Stimulated activated CD4-positive, alpha-beta T cell treated with anti-CD3 and anti-CD28 coated beads, Interleukin-4, amount 100 ng/mL, for 48 hours (primary cell): Measurements from ENCODE around the gene REG4.
"Not testable (repeated sequence)": the region's sequence is repeated elsewhere in the genome, so short reads cannot be mapped to it uniquely, and the experiment has no call there.

ENCODE experiments used
- DNase-seq, 2 donors: peaks; one replicate each; pipeline ENCODE4 v3.0.0-alpha.2; 2020; ENCODE audit warnings: low read depth in 2 of 2

Gene REG4

GRCh38 chr1:119808491-119808890 lies 2.8 kb downstream of the REG4 start:
- no peak for DNase-seq

DNA sequence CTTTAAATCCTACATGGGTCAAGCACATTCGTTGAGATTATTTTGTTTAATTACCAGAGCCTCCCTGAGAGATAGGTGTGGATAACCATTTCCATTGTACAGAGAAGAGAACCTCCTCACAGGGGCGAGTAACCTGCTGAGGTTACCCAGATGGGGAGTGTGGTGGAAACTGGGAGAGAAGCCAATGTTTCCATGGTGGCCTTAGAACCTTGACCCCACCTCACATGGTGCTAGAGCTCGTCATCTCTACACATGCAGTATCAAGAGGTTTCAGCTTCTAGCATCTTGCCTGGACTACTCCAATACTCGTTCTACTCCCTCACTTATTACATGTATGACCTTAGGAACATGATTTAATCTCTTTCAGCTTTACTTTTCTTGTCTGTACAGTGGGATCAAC lies 4.8 kb downstream of the REG4 start:
- no peak for DNase-seq

- DNase-seq = no peak
Observed at GRCh38 chr1:119805746-119806145, 5.5 kb downstream of the REG4 start.

- no peak for DNase-seq
Observed at GRCh38 chr1:119805247-119805646, 6.0 kb downstream of the REG4 start.

GRCh38 chr1:119799599-119800177 lies 11.6 kb downstream of the REG4 start:
- DNase-seq = no peak

GRCh38 chr1:119799003-119799402 lies 12.3 kb downstream of the REG4 start:
- DNase-seq = no peak

GRCh38 chr1:119797606-119798005 lies 13.7 kb downstream of the REG4 start:
- DNase-seq = no peak

DNA sequence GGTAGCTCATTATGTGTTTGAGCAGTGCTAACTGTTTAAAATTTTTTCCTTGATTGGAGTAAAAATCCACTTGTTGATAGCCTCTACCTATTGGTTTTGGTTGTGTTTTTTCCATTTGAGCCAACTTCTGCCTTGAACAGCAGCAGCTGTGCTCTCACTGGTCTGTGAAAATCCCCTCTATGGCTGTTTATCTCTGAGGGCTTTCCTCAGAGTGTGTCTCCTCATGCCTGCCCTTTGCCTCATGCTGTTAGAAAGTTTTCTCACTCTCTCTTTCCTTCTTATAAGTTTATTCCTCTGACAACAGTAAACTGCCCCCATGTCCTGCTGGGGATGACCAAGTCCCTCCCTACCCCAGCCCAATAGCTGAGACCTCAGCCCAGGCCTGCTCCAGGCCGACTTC lies 14.1 kb downstream of the REG4 start:
- DNase-seq = no peak

DNA sequence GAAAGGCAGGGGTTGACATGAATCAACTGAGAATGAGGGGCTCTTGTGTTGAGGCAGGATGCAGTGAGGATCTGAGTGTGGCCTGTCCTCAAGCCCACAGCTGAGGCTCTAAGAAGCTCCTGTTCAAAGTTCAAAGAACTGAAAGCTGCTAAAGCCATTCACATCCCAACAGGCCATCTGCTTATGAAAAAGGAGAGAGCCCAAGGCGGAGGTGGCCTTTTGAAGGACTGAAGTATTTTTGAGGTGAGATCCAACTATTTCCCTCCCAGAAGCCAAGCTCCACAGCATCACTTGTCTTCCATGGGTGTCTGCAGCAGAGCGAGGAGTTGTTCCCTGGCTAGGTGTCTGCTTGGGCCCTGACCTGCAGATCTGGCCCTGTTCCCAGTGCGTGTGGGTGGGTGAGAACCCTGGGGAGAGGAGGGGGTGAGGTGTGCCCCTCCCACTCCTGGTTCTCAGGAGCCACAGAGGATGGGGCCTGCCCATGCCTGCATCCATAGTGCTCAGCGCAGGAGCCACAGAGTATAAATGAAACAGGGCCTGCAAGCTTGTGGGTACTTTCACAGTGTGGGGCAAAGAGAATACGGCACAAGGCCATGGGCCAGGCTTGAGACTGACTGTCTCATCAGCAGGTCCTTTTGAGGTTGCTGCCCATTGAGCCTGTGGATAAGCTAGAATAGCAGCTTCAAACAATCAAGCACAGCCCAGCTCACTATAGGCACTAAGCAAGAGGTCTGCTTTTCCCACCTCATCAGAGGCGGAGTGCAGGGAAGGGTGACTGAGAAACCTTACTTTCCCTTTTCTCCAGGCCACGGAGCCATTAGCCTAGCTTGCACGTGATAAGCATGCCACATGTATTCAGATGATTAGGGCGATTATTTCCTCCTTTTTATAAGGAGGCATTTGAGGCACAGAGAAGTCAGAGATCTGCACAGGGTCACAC lies 15.7 kb downstream of the REG4 start:
- DNase-seq = no peak

- no peak for DNase-seq
Observed at GRCh38 chr1:119794876-119795240, 16.4 kb downstream of the REG4 start.

- no peak for DNase-seq
Observed at GRCh38 chr1:119794230-119794875, 16.9 kb downstream of the REG4 start.

GRCh38 chr1:119791377-119791776 lies 19.9 kb downstream of the REG4 start:
- no peak for DNase-seq

GRCh38 chr1:119790451-119791198 lies 20.6 kb downstream of the REG4 start:
- no peak for DNase-seq

GRCh38 chr1:119787776-119788175 lies 23.5 kb downstream of the REG4 start:
- no peak for DNase-seq

DNA sequence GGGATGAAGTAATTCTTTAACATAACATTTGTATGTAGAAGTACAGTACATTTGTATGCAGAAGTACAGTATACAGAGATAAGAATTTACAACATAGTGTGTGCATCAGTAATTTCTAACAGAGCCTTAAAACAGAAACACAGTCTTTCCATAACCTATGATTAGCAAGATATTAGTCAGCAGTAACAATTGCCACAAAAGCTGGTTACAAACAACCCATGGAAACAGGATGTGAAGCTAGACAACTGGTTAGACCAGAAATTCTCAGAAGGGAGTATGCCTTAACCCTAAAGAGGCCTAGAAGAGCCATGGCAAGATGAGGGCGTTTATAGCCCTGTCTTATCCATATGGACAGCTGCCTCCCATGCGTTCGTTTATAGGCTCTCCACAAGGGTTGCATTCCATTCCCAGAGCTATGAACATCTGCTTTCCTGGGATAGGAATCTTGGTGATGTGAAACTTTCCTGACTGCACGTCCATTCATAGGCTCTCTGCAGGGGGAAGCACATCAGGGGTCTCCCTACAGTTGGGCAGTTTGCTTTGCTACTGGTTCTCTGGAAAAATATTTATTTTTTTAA lies 24.7 kb downstream of the REG4 start:
- not testable (repeated sequence) for DNase-seq

GRCh38 chr1:119786046-119786445 lies 25.2 kb downstream of the REG4 start:
- not testable (repeated sequence) for DNase-seq

DNA sequence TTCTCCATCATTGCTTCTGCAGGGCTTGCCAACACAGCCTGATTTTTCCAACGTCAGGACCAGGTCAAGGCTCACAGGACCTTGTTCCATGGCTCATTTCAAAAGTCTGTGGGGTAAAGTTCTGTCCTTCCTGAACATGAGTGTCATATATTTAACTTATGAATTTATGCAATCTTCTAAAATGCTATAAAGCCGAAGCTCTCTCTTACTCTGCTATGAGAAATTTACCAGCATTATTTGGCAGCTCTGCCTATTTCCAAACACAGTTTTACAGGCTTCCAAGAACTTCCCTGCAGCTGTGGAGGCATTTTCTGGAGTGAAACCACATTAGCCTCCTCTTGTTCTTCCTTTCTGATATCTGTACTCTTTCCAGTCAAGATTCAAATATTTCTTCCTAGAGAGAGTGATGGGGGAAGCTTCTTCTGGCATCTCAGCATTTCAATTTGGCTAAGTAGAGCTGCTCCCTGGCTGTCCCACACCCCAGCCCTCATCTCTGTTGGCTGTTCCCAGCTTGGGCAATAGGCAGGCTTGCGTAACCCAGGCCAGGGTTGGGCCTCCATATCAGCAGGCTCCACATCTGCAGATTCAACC lies 27.0 kb downstream of the REG4 start:
- DNase-seq = no peak

DNA sequence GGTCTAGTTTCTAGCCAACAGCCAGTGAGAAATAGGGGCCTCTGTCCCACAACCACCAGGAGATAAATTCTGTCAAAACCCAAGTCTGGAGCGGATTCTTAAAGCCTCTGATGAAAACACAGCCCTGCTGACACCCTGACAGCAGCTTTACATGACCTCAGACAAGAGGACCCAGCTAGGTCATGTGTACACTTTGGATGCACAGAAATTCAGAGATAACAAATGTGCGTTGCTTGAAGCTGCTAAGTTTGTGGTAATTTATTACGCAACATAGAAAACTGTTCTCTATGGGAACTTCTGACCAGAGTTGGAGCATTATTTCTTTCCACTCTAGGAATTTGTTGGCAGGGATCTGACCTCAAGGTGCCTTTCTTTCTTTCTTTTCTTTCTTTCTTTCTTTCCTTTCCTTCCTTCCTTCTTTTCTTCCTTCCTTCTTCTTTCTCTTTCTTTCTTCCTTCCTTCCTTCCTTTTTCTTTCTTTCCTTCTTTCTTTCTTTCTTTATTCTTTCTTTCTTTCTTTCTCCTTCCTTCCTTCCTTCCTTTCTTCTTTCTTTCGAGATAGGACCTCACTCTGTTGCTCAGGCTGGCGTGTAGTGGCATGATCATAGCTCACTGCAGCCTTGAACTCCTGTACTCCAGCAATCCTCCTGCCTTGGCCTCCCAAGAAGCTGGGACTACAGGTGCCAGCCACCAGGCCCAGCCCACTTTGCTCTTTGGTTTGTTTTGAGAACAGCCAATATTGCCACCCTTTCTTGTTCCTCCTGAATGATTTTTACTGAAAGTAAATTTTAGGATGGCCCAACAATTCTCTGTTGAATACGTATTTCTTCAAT lies 27.7 kb downstream of the REG4 start:
- DNase-seq = no peak

DNA sequence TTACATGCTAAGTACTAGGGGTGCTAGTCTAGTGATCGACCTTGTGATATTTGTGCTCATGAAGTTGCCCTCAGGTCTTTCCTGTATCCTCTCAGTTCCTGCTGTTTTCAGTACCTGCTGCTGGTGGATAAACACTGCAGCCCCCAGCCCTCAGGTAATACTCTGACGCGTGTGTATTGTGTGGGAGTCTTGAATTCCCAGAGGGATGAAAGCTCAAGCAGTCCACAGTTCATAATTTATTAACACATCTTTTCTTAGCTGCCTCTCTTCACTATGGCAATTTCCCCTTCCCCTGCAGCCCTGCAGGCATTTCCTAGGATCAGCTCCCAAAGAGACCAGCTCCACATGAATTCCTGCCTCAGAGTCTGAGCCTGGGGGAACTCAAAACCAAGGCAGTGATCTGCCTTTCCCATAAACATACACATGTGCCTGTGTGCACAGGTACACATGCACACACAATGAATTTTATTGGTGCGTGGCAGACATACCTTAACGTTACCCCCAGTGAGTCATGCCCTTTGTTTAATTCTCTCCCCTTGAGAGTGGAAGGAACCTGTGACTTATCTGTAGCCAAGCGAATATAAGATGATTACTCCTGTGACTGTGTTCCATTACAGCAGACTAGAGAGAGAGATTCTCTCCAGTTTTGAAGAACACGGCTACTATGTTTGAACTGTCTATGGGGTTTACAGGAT lies 28.5 kb downstream of the REG4 start:
- no peak for DNase-seq
